Measurements from ENCODE around the gene PACRG. TPM values are rescaled to one million over a fixed set of nuclear protein-coding genes. Genes with fewer than 3 reads are reported as not detected.

The PACRG gene
- total and polyA plus RNA-seq, 4 donors: 0.47 to 3.8 (median 2.4) TPM

DNA sequence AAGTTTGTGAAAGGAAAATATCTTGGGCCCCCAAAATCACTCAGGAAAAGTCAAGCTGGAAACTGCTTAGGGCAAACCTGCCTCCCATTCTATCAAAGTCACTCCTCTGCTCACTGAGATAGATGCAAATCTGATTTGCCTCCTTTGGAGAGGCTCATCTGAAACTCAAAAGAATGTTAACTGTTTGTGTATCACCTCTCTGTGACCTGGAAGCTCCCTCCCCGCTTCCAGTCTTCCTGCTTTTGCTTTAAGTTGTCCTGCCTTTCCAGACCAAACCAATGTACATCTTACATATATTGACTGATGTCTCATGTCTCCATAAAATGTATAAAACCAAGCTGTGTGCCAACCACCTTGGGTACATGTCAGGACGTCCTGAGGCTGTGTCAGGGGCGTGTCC is 355.4 kb downstream of the PACRG start:
- Histone ChIP-seq H3K4me1 (ENCODE audit: control insufficient read depth in 4 of 4, insufficient read depth in 4 of 4, low read length in 3 of 4) (peaks cover 0 to 3% (median 0%) of the 10 kb centered on the region in 4 donors), H3K9ac (ENCODE audit: low read depth in 1 of 2, low read length in 2 of 2) (no peak overlapping the region), H3K36me3 (ENCODE audit: control insufficient read depth in 4 of 4, insufficient read depth in 3 of 4, low read depth in 1 of 4, low read length in 3 of 4) (no peaks in the 10 kb centered on the region), H3K9me3 (ENCODE audit: control insufficient read depth in 4 of 4, low read length in 3 of 4) (no peaks in the 10 kb centered on the region), H3K4me3 (ENCODE audit: low read depth in 1 of 3, low read length in 3 of 3) (no peak overlapping the region), H3K27me3 (ENCODE audit: control insufficient read depth in 4 of 4, insufficient read depth in 4 of 4, low read length in 3 of 4) (no peaks in the 10 kb centered on the region), H3K27ac (ENCODE audit: low read depth in 1 of 2, low read length in 2 of 2) (no peak overlapping the region)
- DNase-seq (ENCODE audit: low spot score): no peak
- TF ChIP-seq FOXA2 (IDR thresholded peaks at IDR 0.05) (no peak), GABPA (IDR thresholded peaks at IDR 0.05 in 1 of 2, conservative IDR thresholded peaks at IDR 0.05 in 1 of 2) (no peak), HNF4A (conservative IDR thresholded peaks at IDR 0.05) (no peak), SP1 (IDR thresholded peaks at IDR 0.05) (no peak), RXRA (IDR thresholded peaks at IDR 0.05) (no peak), HNF4G (IDR thresholded peaks at IDR 0.05) (no peak), EGR1 (IDR thresholded peaks at IDR 0.05; ENCODE audit: low read depth in 2 of 2) (no peak), NR2F2 (IDR thresholded peaks at IDR 0.05) (no peak), YY1 (IDR thresholded peaks at IDR 0.05) (no peak), ATF3 (IDR thresholded peaks at IDR 0.05) (no peak), TAF1 (conservative IDR thresholded peaks at IDR 0.05) (no peak), FOXA1 (IDR thresholded peaks at IDR 0.05) (no peak), JUND (IDR thresholded peaks at IDR 0.05) (no peak), REST (IDR thresholded peaks at IDR 0.05) (no peak)
- TF ChIP-seq, protein P1, sequence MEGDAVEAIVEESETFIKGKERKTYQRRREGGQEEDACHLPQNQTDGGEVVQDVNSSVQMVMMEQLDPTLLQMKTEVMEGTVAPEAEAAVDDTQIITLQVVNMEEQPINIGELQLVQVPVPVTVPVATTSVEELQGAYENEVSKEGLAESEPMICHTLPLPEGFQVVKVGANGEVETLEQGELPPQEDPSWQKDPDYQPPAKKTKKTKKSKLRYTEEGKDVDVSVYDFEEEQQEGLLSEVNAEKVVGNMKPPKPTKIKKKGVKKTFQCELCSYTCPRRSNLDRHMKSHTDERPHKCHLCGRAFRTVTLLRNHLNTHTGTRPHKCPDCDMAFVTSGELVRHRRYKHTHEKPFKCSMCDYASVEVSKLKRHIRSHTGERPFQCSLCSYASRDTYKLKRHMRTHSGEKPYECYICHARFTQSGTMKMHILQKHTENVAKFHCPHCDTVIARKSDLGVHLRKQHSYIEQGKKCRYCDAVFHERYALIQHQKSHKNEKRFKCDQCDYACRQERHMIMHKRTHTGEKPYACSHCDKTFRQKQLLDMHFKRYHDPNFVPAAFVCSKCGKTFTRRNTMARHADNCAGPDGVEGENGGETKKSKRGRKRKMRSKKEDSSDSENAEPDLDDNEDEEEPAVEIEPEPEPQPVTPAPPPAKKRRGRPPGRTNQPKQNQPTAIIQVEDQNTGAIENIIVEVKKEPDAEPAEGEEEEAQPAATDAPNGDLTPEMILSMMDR (IDR thresholded peaks at IDR 0.05; ENCODE audit: low read depth, low read length, missing input control): no peak
- TF ChIP-seq, protein P2, sequence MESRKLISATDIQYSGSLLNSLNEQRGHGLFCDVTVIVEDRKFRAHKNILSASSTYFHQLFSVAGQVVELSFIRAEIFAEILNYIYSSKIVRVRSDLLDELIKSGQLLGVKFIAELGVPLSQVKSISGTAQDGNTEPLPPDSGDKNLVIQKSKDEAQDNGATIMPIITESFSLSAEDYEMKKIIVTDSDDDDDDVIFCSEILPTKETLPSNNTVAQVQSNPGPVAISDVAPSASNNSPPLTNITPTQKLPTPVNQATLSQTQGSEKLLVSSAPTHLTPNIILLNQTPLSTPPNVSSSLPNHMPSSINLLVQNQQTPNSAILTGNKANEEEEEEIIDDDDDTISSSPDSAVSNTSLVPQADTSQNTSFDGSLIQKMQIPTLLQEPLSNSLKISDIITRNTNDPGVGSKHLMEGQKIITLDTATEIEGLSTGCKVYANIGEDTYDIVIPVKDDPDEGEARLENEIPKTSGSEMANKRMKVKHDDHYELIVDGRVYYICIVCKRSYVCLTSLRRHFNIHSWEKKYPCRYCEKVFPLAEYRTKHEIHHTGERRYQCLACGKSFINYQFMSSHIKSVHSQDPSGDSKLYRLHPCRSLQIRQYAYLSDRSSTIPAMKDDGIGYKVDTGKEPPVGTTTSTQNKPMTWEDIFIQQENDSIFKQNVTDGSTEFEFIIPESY (IDR thresholded peaks at IDR 0.05): no peak
- 72% methylated on average over 3 of the region's 3 CpGs for WGBS

GRCh38 chr6:163085426-163085825 is 357.7 kb downstream of the PACRG start:
- no peaks in the 10 kb centered on the region for H3K9me3 ChIP-seq (ENCODE audit: control insufficient read depth in 4 of 4, low read length in 3 of 4)
- no peaks in the 10 kb centered on the region for H3K4me1 ChIP-seq (ENCODE audit: control insufficient read depth in 4 of 4, insufficient read depth in 4 of 4, low read length in 3 of 4)
- H3K36me3 ChIP-seq (ENCODE audit: control insufficient read depth in 4 of 4, insufficient read depth in 3 of 4, low read depth in 1 of 4, low read length in 3 of 4): no peaks in the 10 kb centered on the region
- WGBS: 73% methylated on average over 5 of the region's 5 CpGs
- DNase-seq (ENCODE audit: low spot score): no peak
- H3K27ac ChIP-seq (ENCODE audit: low read depth in 1 of 2, low read length in 2 of 2): no peak overlapping the region
- no peak overlapping the region for H3K9ac ChIP-seq (ENCODE audit: low read depth in 1 of 2, low read length in 2 of 2)
- H3K27me3 ChIP-seq (ENCODE audit: control insufficient read depth in 4 of 4, insufficient read depth in 4 of 4, low read length in 3 of 4): no peaks in the 10 kb centered on the region
- H3K4me3 ChIP-seq (ENCODE audit: low read depth in 1 of 3, low read length in 3 of 3): no peak overlapping the region
- TF ChIP-seq REST (IDR thresholded peaks at IDR 0.05): no peak
- TF ChIP-seq MAX (IDR thresholded peaks at IDR 0.05): no peak
- TF ChIP-seq JUND (IDR thresholded peaks at IDR 0.05): no peak
- TF ChIP-seq ATF3 (IDR thresholded peaks at IDR 0.05): no peak
- TF ChIP-seq YY1 (IDR thresholded peaks at IDR 0.05): no peak
- no peak for TF ChIP-seq HNF4A (conservative IDR thresholded peaks at IDR 0.05)
- no peak for TF ChIP-seq FOXA1 (IDR thresholded peaks at IDR 0.05)
- no peak for TF ChIP-seq NR2F2 (IDR thresholded peaks at IDR 0.05)
- TF ChIP-seq SP1 (IDR thresholded peaks at IDR 0.05): no peak
- TF ChIP-seq HNF4G (IDR thresholded peaks at IDR 0.05): no peak
- TF ChIP-seq RXRA (IDR thresholded peaks at IDR 0.05): no peak
- no peak for TF ChIP-seq EGR1 (IDR thresholded peaks at IDR 0.05; ENCODE audit: low read depth in 2 of 2)
- no peak for TF ChIP-seq FOXA2 (IDR thresholded peaks at IDR 0.05)
- no peak for TF ChIP-seq RAD21 (IDR thresholded peaks at IDR 0.05)
- TF ChIP-seq TAF1 (conservative IDR thresholded peaks at IDR 0.05): no peak
- TF ChIP-seq GABPA (IDR thresholded peaks at IDR 0.05 in 1 of 2, conservative IDR thresholded peaks at IDR 0.05 in 1 of 2): no peak
